Activated effector memory CD4-positive, alpha-beta T cell treated with Interleukin-2 at 50 U/mL for 16 hours (primary cell): ENCODE measurements around the gene HOXD11.

ENCODE experiments used
- DNase-seq: peaks from one replicate; pipeline ENCODE4 v3.0.0-alpha.2; 2020

Gene HOXD11

GRCh38 chr2:176122683-176123410, 15.8 kb downstream of the HOXD11 start, which contains the start of gene HOXD9:
Gene HOXD9 (plus strand): TSS chr2:176122719. CDS start chr2:176122769, 50 bp downstream.
- DNase-seq, result no peak

GRCh38 chr2:176123411-176124109, 16.5 kb downstream of the HOXD11 start:
- no peak for DNase-seq

GRCh38 chr2:176124110-176124946, 17.2 kb downstream of the HOXD11 start:
- DNase-seq, result no peak

GRCh38 chr2:176124947-176125771, 18.1 kb downstream of the HOXD11 start:
- DNase-seq, result no peak

GRCh38 chr2:176125772-176126054, 18.6 kb downstream of the HOXD11 start:
- DNase-seq, result no peak

- peak; percentile 29 for DNase-seq
Measured at GRCh38 chr2:176126929-176127773, 20.1 kb downstream of the HOXD11 start.

- no peak for DNase-seq
Measured at GRCh38 chr2:176127774-176128072, 20.6 kb downstream of the HOXD11 start.

- DNase-seq, result no peak
Measured at GRCh38 chr2:176128172-176128981, 21.3 kb downstream of the HOXD11 start.

GRCh38 chr2:176128982-176129796, 22.1 kb downstream of the HOXD11 start, which contains the start of gene HOXD8:
Gene HOXD8 (plus strand): TSS chr2:176129705. CDS start chr2:176130367, 662 bp downstream.
- no peak for DNase-seq

GRCh38 chr2:176129813-176130146, 22.7 kb downstream of the HOXD11 start:
- DNase-seq, result no peak

GRCh38 chr2:176130147-176130956, 23.3 kb downstream of the HOXD11 start:
- no peak for DNase-seq

- DNase-seq, result no peak
Measured at GRCh38 chr2:176130957-176131847, 24.1 kb downstream of the HOXD11 start.

GRCh38 chr2:176131848-176132158, 24.7 kb downstream of the HOXD11 start:
- no peak for DNase-seq

GRCh38 chr2:176132205-176133171, 25.4 kb downstream of the HOXD11 start:
- DNase-seq, result no peak

- no peak for DNase-seq
Measured at GRCh38 chr2:176133389-176133788, 26.3 kb downstream of the HOXD11 start.

- no peak for DNase-seq
Measured at GRCh38 chr2:176134035-176134434, 27.0 kb downstream of the HOXD11 start.

- no peak for DNase-seq
Measured at GRCh38 chr2:176135035-176135440, 28.0 kb downstream of the HOXD11 start.
